ENCODE data around the gene FUBP3. TPM values are rescaled to one million over a fixed set of nuclear protein-coding genes. Genes with fewer than 3 reads are reported as not detected.
A peak's percentile ranks its signal among the peaks of the same experiment; 100 is the strongest.

FUBP3 gene
- polyA plus RNA-seq, 1 donor from 2014 or later, result 29.3 TPM

GRCh38 chr9:130665029-130665430 is 85.7 kb downstream of the FUBP3 start:
- Mint-ChIP-seq H3K4me1 (peaks cover 6 to 19% (median 9%) of the 10 kb centered on the region in 3 donors), H3K36me3 (no peaks in the 10 kb centered on the region), H3K4me3 (peak overlapping the region in 3 of 4 donors; percentile 57 to 83 (median 72)), H3K27me3 (peaks cover 50% of the 10 kb centered on the region), H3K27ac (peak overlapping the region in 2 of 3 donors; percentile 63 to 86), H3K9me3 (peaks cover 0 to 2% (median 0%) of the 10 kb centered on the region in 3 donors)

- Mint-ChIP-seq H3K27me3 (peaks cover 50% of the 10 kb centered on the region), H3K27ac (peak overlapping the region; percentile 63 to 88 (median 86)), H3K36me3 (no peaks in the 10 kb centered on the region), H3K4me3 (peak overlapping the region in 3 of 4 donors; percentile 57 to 83 (median 72)), H3K9me3 (peaks cover 0 to 2% (median 0%) of the 10 kb centered on the region in 3 donors), H3K4me1 (peaks cover 6 to 17% (median 11%) of the 10 kb centered on the region in 3 donors)
Observed at GRCh38 chr9:130665431-130666392, 86.3 kb downstream of the FUBP3 start.

- H3K9me3 Mint-ChIP-seq, result peaks cover 0 to 2% (median 0%) of the 10 kb centered on the region in 3 donors
- H3K4me1 Mint-ChIP-seq, result peaks cover 6 to 17% (median 12%) of the 10 kb centered on the region in 3 donors
- H3K4me3 Mint-ChIP-seq, result peak overlapping the region in 2 of 4 donors; percentile 10 to 58
- H3K36me3 Mint-ChIP-seq, result no peaks in the 10 kb centered on the region
- H3K27me3 Mint-ChIP-seq, result peaks cover 49% of the 10 kb centered on the region
- H3K27ac Mint-ChIP-seq, result no peak overlapping the region
Observed at GRCh38 chr9:130666393-130667119, 87.2 kb downstream of the FUBP3 start.

DNA sequence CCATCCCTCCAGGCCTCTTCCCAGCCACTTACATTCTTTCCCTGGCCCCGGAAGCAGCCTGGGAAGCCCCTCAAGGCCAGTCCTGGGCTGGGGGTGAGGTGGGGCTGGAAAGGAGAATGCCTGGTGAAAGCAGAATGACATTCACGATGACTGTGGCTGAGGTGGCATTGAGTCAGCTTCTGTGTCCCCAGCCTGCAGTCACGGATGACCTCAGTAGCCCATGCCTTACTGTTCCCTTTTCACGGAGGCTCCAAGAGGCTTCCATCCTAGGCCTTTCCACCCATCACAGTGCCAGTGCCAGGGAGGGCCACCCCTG is 87.7 kb downstream of the FUBP3 start:
- Mint-ChIP-seq H3K4me3 (peak overlapping the region in 2 of 4 donors; percentile 10 to 58), H3K4me1 (peaks cover 6 to 13% (median 12%) of the 10 kb centered on the region in 3 donors), H3K9me3 (peaks cover 0 to 2% (median 0%) of the 10 kb centered on the region in 3 donors), H3K27me3 (peaks cover 44% of the 10 kb centered on the region), H3K27ac (no peak overlapping the region), H3K36me3 (no peaks in the 10 kb centered on the region)

DNA sequence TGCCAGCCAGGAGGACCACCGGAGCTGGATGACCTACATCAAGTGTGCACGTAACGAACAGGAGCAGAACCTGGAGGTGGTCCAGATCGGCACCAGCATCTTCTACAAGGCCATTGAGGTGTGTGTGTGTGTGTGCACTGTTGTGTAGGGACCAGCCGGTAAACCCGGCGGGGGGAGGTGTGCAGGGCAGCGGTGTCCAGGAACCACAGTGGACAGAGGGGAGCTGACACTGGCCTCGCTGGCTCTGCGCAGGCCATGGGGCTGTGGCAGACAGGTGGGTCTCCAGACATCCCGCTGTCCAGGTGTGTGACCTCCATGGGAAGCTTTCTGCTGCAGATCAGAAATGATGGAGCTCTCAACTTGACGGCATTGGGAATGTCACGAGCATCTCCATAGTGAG is 88.8 kb downstream of the FUBP3 start:
- Mint-ChIP-seq H3K4me1 (peaks cover 6 to 9% (median 7%) of the 10 kb centered on the region in 3 donors), H3K4me3 (no peak overlapping the region), H3K9me3 (no peaks in the 10 kb centered on the region), H3K27me3 (peaks cover 34% of the 10 kb centered on the region), H3K36me3 (no peaks in the 10 kb centered on the region), H3K27ac (no peak overlapping the region)

DNA sequence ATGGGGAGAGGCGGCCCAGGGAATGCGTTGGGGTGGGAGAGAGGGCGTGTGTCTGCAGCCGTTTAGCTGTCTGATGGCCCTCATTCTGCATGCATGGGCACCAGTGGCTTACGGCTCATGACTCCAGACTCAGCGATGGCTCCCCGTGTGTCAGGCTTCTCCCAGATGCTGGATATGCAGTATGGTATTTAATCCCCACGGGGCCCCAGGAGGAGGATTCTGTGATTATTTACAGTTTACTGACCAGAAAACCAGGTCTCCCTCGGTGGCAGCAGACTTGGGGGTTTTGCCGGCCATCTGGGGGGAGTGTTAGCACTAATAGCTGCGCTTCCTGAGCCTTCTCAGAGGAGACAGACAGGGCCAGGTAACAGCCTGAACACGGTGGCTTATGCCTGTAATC is 89.3 kb downstream of the FUBP3 start:
- Mint-ChIP-seq H3K4me3 (no peak overlapping the region), H3K27me3 (peaks cover 33% of the 10 kb centered on the region), H3K9me3 (no peaks in the 10 kb centered on the region), H3K27ac (no peak overlapping the region), H3K36me3 (no peaks in the 10 kb centered on the region), H3K4me1 (peaks cover 6 to 8% (median 7%) of the 10 kb centered on the region in 3 donors)

DNA sequence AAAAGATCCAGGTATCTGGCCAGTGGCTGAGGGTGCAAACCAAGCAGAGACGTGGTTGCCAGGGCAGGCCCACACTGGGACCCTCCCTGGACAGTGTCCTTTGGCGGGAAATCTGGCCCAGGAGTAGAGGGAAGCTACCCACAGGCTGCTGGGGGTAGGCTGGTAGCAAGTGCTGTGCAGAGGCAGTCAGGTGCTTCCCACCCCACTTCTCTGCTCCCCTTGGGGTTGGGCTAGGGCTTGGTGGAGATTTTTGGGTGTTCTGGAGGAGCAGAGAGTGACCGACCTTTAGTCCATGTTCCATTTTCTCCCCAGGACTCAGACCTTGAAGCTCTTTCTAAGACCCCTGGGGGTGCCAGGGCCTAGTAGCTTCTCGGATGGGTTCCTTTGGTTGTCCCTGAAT is 90.6 kb downstream of the FUBP3 start:
- Mint-ChIP-seq H3K27me3 (peaks cover 26% of the 10 kb centered on the region), H3K36me3 (no peaks in the 10 kb centered on the region), H3K9me3 (no peaks in the 10 kb centered on the region), H3K4me1 (peaks cover 6 to 7% (median 7%) of the 10 kb centered on the region in 3 donors), H3K27ac (no peak overlapping the region), H3K4me3 (no peak overlapping the region)

GRCh38 chr9:130670644-130671043 is 91.3 kb downstream of the FUBP3 start:
- Mint-ChIP-seq H3K9me3 (no peaks in the 10 kb centered on the region), H3K4me1 (peaks cover under 1 to 3% (median 2%) of the 10 kb centered on the region in 3 donors), H3K4me3 (no peak overlapping the region), H3K36me3 (no peaks in the 10 kb centered on the region), H3K27me3 (peaks cover 21% of the 10 kb centered on the region), H3K27ac (no peak overlapping the region)

- H3K27me3 Mint-ChIP-seq, result peaks cover 8% of the 10 kb centered on the region
- H3K36me3 Mint-ChIP-seq, result no peaks in the 10 kb centered on the region
- H3K9me3 Mint-ChIP-seq, result no peaks in the 10 kb centered on the region
- H3K4me1 Mint-ChIP-seq, result peaks cover 0 to 3% (median 0%) of the 10 kb centered on the region in 3 donors
- H3K4me3 Mint-ChIP-seq, result no peak overlapping the region
- no peak overlapping the region for H3K27ac Mint-ChIP-seq
Observed at GRCh38 chr9:130672466-130672865, 93.1 kb downstream of the FUBP3 start.

DNA sequence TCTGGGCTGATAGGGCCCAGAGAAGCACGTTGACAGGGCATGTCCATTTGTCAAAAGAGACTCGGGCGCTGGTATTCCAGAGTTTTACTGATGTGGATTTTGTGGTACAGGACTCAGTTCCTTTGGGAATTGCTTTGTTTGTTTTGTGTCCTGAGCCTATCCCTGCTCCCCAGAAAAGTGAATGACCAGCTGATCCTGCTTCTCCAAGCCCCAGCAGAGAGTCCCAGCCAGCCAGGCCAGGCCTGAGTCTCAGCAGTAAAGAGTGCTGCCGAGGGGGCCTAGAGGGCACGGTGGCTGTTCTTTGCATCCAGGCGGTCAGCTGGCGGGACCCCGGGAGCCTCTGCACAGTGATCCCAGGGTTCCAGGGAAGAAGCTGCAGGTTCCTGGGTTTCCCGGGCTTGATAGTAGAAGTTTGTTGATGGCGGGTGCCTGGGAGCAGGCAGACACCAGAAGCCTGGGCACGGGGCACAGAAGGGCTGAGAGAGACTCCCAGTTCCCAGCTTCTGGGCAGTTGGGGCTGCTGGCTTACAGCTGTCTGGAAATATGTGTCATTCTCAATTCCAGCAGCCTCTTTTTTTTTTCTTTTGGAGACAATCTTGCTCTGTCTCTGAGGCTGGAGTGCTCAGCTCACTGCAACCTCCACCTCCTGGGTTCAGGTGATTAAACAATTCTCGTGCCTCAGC is 93.7 kb downstream of the FUBP3 start:
- Mint-ChIP-seq H3K36me3 (no peaks in the 10 kb centered on the region), H3K27ac (no peak overlapping the region), H3K27me3 (peaks cover 5% of the 10 kb centered on the region), H3K4me3 (no peak overlapping the region), H3K9me3 (no peaks in the 10 kb centered on the region), H3K4me1 (peaks cover 0 to 3% (median 0%) of the 10 kb centered on the region in 3 donors)

- H3K4me3 Mint-ChIP-seq, result no peak overlapping the region
- no peaks in the 10 kb centered on the region for H3K36me3 Mint-ChIP-seq
- H3K9me3 Mint-ChIP-seq, result no peaks in the 10 kb centered on the region
- H3K4me1 Mint-ChIP-seq, result peaks cover 0 to 3% (median 0%) of the 10 kb centered on the region in 3 donors
- no peak overlapping the region for H3K27ac Mint-ChIP-seq
- H3K27me3 Mint-ChIP-seq, result peaks cover 8% of the 10 kb centered on the region
Observed at GRCh38 chr9:130675396-130675795, 96.0 kb downstream of the FUBP3 start.

DNA sequence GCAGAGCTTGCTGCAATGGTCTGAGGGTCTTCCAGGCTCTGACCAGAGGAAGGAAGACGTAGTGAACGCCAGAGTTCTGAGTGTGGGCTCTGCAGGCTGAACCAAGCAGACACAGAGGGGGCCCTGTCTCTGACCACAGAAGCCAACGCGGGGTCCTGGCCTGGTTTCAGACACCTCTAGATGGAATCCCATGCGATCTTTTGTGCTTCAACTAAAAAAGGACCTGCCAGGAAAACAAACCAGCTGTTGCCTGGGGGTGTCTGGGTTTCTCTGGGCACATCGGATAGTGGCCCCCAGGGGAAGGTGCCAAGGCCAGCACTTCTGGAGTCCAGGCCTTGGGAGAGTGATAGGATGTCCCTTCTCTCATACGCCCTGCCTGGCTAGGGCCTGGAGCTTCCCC is 97.9 kb downstream of the FUBP3 start:
- peaks cover 0 to under 1% (median 0%) of the 10 kb centered on the region in 3 donors for H3K4me1 Mint-ChIP-seq
- H3K9me3 Mint-ChIP-seq, result no peaks in the 10 kb centered on the region
- no peak overlapping the region for H3K27ac Mint-ChIP-seq
- H3K4me3 Mint-ChIP-seq, result peak overlapping the region in 1 of 4 donors; percentile 57
- H3K36me3 Mint-ChIP-seq, result no peaks in the 10 kb centered on the region
- H3K27me3 Mint-ChIP-seq, result peaks cover 10% of the 10 kb centered on the region

DNA sequence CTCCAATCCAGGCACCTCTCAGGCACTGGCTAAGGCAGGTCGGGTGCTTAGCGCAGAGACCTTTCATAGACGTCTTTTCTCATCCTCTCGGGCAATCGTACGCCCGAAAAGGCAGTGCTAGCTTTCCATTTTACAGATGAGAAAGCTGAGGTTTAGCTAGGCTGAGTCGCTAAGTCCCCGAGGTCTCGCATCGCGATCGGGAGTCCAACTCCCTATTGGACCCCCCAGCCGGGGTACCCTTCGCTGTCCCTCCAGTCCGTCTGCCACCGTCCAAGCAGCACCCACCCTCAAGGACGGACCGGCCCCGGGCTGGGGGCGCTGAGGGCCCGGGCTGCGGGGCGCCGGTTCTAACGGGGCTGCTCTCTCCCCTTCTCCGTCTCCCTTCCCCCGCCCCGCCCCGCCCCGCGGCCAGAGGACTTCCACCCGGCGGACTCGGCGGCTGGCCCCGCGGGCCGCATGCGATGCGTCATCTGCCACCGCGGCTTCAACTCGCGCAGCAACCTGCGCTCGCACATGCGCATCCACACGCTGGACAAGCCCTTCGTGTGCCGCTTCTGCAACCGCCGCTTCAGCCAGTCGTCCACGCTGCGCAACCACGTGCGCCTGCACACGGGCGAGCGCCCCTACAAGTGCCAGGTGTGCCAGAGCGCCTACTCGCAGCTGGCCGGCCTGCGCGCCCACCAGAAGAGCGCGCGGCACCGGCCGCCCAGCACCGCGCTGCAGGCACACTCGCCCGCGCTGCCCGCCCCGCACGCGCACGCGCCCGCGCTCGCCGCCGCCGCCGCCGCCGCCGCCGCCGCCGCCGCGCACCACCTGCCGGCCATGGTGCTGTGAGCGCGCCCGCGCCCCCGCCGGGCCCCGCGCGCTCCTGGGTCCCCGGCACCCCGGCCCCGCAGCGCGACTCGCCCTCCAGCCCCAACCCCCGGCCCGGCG is 101.7 kb downstream of the FUBP3 start:
- peak overlapping the region; percentile 67 to 79 (median 73) for H3K4me3 Mint-ChIP-seq
- H3K36me3 Mint-ChIP-seq, result no peaks in the 10 kb centered on the region
- peaks cover 2 to 5% (median 2%) of the 10 kb centered on the region in 3 donors for H3K4me1 Mint-ChIP-seq
- H3K9me3 Mint-ChIP-seq, result peaks cover 0 to 3% (median 2%) of the 10 kb centered on the region in 3 donors
- peak overlapping the region in 1 of 3 donors; percentile 21 for H3K27ac Mint-ChIP-seq
- H3K27me3 Mint-ChIP-seq, result peaks cover 10% of the 10 kb centered on the region
